LNCaP clone FGC (cell line): ENCODE results near the gene CTTN.
A peak's percentile ranks its signal among the peaks of the same experiment; 100 is the strongest.
"Not testable (repeated sequence)": the region's sequence is repeated elsewhere in the genome, so short reads cannot be mapped to it uniquely, and the experiment has no call there.

Experiments used
- DNase-seq: peaks from one replicate; pipeline ENCODE4 v3.0.0-alpha.2; 2011; ENCODE audit warnings: low read depth
- H3K4me3 ChIP-seq: 2 replicates; pipeline ENCODE4 v1.5.1; 2011; ENCODE audit warnings: mild to moderate bottlenecking, low read depth, low read length, control low read depth
- TF ChIP-seq, protein P1 (sequence below): IDR thresholded peaks from 2 replicates; pipeline ENCODE4 v1.5.1; 2012; ENCODE audit warnings: mild to moderate bottlenecking; ENCODE audit not compliant: control insufficient read depth, insufficient read depth; ENCODE audit errors: extremely low read depth

The CTTN gene

DNA sequence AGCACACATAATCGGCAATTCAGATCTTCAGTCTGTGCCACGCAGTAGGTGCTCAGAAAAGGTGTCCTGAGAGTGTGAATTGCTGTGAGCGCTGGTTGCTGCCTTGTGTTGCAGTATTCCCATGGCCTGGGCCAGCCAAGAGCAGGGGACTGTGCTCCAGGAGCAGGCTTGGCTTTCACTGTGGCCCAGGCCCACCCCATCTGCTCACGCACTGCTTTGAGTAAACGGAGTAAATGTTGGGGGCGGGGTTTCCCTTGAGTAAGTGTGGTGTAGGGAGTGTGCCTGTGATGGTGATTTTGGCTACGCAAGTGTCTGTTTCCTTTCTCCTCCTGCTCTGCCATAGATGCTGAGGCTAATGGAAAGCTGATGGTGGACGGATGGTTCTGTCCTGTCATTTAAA lies 2.3 kb downstream of the CTTN start:
- DNase-seq = no peak
- no peak overlapping the region for H3K4me3 ChIP-seq
- TF ChIP-seq, protein P1, sequence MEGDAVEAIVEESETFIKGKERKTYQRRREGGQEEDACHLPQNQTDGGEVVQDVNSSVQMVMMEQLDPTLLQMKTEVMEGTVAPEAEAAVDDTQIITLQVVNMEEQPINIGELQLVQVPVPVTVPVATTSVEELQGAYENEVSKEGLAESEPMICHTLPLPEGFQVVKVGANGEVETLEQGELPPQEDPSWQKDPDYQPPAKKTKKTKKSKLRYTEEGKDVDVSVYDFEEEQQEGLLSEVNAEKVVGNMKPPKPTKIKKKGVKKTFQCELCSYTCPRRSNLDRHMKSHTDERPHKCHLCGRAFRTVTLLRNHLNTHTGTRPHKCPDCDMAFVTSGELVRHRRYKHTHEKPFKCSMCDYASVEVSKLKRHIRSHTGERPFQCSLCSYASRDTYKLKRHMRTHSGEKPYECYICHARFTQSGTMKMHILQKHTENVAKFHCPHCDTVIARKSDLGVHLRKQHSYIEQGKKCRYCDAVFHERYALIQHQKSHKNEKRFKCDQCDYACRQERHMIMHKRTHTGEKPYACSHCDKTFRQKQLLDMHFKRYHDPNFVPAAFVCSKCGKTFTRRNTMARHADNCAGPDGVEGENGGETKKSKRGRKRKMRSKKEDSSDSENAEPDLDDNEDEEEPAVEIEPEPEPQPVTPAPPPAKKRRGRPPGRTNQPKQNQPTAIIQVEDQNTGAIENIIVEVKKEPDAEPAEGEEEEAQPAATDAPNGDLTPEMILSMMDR = no peak

DNA sequence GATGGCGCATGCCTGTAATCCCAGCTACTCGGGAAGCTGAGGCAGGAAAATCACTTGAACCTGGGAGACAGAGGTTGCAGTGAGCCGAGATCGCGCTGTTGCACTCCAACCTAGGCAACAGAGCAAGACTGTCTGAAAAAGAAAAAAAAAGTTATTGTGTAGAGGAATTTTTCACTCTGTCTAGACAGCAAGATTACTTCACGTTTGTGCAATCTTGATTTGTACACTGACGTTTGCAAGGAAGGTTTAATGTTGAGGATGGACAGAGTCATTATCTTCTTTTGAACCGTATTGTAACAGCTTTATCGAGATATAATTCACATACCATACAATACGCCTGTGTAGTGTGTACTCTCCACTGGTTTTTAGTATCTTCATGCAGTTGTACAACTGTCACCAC lies 3.7 kb downstream of the CTTN start:
- no peak for DNase-seq
- H3K4me3 ChIP-seq = no peak overlapping the region
- TF ChIP-seq, protein P1 = no peak

DNA sequence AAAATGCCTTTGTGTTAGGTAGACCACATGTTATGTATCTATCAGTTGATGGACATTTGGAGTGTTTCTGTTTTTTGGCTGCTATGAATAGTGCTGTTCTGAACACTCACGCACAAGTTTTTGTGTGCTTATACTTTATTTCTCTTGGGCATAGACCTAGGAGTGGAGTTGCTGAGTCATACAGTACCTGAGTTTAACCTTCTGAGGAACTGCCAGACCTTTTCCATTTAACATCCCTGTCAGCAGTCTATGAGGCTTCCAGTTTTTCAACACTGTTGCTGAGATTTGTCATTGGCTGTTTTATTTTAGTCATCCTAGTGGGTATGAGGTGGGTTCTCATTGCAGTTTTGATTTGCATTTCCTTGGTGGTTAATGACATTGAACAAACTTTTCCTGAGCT lies 4.4 kb downstream of the CTTN start:
- TF ChIP-seq, protein P1 = no peak
- no peak overlapping the region for H3K4me3 ChIP-seq
- DNase-seq = peak; percentile 13

DNA sequence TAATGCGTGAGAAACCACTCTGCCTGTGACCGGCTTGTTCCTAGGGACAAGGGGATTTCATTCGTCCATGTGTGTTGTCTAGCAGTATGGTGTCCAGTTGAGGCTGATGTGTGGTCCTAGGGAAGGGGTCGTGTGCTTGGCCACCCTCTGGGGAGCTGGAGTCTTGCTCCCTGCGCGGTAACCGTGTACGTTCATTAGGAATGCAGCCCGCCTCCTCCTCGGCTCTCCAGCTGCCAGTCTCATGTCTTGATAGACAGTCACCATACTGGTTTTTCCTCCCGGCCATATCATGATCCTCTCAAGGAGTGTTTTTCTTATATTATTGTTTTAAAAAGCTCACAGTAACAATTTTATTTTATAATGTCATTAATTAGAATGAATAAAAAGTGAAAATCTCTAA lies 5.9 kb downstream of the CTTN start:
- no peak overlapping the region for H3K4me3 ChIP-seq
- TF ChIP-seq, protein P1 = no peak
- DNase-seq = no peak

DNA sequence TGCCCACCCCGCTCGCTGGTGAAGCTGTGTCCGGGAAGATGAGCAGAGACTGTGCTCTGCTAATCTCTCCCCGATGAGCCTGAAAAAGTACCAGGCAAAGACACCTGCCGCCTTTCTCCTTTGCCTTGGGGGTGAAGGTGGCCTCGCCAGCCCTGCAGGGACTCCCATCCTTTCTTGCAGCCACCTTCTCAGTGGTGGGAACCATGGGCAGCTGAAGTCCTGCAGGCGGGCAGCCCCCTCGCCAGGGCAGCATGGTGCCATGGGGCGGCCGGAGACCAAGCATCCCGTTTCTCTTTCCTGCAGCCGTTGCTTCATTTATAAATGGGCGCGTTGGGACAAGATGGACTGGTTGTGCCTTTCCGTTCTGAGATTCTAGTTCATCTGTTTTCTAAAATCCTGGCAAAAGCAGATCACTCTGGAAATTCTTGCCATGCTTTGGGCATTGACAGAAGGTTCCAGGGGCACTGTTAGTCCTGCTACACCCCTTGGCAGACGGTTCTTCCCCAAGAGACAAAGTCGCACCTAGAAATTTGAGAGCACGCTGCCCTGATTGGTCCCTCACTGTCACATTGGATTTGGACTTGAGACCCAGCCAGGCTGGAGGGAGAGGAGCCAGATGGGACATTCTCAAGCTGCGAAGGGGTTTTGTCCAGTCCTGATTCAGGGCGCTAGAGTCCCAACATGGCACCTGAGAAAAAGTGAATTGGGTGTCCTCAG lies 7.5 kb downstream of the CTTN start:
- TF ChIP-seq, protein P1 = no peak
- DNase-seq = no peak
- H3K4me3 ChIP-seq = no peak overlapping the region

DNA sequence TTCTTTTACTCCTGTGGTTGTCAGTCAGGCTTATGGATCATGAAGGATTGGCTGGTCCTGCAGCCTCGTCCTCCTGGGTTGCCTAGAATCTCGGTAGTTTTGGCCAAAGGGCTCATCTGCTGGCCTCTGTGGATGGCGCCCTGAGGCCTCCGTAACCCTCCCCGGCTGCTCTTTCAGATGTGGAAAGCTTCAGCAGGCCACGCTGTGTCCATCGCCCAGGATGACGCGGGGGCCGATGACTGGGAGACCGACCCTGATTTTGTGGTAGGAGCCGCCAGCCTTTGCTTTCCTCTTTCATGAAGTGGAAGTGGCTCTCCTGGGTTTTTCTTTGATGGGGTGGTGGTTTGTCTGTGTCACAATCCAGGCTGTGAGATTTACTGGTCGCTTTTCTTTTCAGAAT lies 8.8 kb downstream of the CTTN start:
- H3K4me3 ChIP-seq = no peak overlapping the region
- DNase-seq = no peak
- TF ChIP-seq, protein P1 = no peak

DNA sequence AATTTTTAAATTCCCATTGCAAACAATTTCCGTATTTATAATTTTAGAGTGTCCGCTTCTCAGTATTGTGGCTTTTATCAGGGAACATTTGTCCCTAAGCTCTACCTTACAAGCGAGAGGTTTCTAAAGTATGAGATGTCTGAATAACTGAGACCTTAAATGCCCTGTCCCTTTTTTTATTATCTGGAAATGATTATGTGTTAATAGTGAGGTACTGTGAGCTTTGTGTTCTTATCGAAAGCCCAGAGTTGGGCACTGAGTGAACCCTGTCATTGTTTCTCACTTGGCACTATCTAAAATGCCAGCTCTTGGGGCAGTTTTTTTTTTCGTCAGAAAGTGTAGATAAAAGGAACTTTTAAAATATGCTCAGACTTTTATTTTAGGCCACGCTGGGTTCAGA lies 9.5 kb downstream of the CTTN start:
- DNase-seq = no peak
- no peak overlapping the region for H3K4me3 ChIP-seq
- TF ChIP-seq, protein P1 = no peak

DNA sequence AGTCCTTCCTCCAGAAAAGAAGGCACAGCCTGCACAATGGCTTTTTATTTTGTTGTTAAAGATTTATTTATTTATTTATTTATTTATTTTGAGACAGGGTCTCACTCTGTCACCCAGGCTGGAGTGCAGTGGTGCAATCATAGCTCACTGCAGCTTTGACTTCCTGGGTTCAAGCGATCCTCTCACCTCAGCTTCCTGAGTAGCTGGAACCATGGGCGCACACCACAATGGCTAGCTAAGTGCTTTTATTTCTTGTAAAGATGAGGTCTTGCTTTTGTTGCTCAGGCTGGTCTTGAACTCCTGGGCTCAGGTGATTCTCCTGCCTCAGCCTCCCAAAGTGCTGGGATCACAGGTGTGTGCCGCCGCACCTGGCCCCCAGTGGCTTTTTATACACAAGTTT lies 10.0 kb downstream of the CTTN start:
- not testable (repeated sequence) for DNase-seq, H3K4me3 ChIP-seq
